ENCODE data around the gene SOBP.

DNA sequence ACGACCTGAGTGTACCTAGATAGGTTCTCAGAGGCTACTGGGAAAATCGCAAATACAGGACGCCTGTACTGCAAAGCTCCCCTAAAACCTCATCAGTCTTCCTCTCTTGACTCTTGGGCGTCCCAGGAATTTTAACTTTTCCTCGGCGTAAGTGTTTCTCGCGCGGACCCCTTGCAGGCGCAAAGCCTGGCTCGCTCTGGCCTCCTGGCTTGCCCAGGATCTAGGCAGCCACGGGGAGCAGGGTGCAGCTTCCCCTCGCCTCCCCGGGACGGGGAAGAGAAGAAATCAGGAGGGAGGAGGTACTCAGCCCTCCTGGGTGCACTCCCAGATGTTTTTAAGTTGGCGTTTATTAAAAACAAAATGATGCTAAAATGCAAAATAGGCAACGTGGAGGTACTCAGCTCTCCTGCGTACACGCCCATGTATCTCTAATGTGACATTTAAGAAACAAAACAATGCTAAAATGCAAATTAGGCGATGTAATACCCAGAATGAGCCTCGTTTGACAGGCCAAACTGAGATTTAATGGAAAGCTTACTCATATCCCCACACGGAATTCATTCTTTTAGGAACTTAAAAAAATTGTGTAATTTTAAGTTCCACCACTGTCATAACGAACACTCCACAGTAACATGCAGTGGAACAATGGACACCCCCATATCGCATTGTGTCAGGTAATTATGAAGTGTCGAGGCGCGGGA, 1.6 kb upstream of the SOBP start:
- TF ChIP-seq POLR2A (IDR thresholded peaks at IDR 0.05) (no peak), CTCF (IDR thresholded peaks at IDR 0.05) (no peak)

Data from esophagus squamous epithelium (tissue), 4 donors.